DOHH2 (cell line): Measurements from ENCODE around the gene SMARCA4.

Experiments
- CTCF ChIP-seq: fragments of 200-600 bp; sonication (generic); IDR thresholded peaks from one replicate; pipeline ENCODE4 v1.5.1; 2014; ENCODE audit warnings: antibody characterized with exemption, mild to moderate bottlenecking, low read depth, low read length; ENCODE audit not compliant: poor library complexity, severe bottlenecking
- EZH2phosphoT487 ChIP-seq: fragments of 200-600 bp; sonication (generic); IDR thresholded peaks from 2 replicates; pipeline ENCODE4 v1.6.1; 2017; ENCODE audit warnings: borderline replicate concordance, mild to moderate bottlenecking, antibody characterized with exemption, low read length, moderate library complexity, mixed read lengths

GRCh38 chr19:10918359-10918758 is 42.5 kb upstream of the SMARCA4 start:
- TF ChIP-seq CTCF (no peak), EZH2phosphoT487 (no peak)
